GM19239 (cell line): ENCODE results near the gene MAEA.
"Not testable (repeated sequence)": the region's sequence is repeated elsewhere in the genome, so short reads cannot be mapped to it uniquely, and the experiment has no call there.

Source experiments
- DNase-seq: peaks from one replicate; pipeline ENCODE4 v3.0.0; 2011; ENCODE audit warnings: low spot score; ENCODE audit not compliant: insufficient read length
- FAIRE-seq: peaks from 2 replicates; lab custom pipeline; 2011; peaks lifted over from hg19 to GRCh38; lab: Jason Lieb, UNC

MAEA gene

DNA sequence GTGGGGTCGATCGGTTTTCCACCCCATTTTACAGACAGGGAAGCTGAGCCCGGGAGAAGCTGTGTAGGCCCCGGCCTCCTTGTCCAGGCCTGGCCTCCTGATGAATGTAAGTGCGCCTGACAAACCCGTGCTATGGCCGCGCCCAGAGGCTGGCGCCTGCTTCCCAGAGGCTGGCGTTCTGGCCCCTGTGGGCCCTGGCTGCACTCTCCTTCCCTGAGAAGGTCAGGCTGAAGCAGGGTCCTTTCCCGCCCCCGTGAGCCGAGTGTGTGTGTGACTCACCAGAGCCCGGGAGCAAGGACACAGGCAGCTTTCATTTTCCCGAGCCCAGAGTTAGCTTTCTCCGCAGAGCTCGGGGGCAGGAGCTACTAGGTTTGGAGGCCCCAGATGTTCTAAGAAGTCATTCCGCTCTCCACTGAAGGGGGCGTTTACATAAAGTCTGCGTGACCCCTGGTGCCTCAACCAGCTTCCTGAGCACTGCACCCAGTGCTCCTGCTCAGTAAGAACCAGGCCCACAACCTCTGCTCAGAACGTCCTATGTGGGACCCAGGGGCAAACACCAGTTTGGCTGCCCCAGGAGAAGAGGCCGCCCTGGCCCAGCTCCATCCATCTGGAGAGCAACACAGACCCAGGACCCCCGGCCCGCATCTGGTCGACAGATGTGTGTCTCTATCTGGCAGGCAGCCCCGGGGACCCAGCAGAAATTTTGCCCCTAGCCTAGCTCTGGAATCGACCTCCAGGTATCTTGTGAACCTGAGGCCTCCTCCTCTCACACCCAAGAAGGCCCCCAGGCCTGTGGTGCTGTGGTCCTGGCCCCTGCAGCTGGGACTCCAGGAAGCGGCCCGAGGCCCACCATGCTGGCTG, 71.0 kb downstream of the MAEA start:
- DNase-seq = no peak

DNA sequence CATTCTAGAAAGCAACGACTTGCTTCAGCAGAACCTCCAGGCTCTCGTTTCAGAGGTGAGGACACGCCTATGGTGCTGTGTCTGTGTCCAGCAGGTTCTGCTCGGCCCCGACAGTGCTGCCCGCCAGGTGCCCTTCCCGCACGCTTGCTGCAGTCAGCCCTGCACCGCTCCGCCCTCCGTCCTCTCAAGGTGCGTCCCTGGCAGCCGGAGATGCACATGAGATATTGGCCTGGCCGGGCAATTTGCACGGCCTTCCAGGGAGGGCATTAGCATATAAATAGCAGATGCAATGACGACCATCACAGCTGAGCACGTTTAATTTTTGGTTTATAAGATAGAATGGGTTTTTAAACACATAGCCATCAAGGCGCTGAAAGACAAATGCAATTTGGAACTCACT, 71.7 kb downstream of the MAEA start:
- DNase-seq (no peak), FAIRE-seq (no peak)

More for the DNA sequence above, 71.0 kb downstream of the MAEA start:
- FAIRE-seq = no peak

GRCh38 chr4:1362046-1362445, 72.4 kb downstream of the MAEA start:
- FAIRE-seq (no peak), DNase-seq (no peak)

GRCh38 chr4:1362521-1362920, 72.8 kb downstream of the MAEA start:
- DNase-seq (no peak), FAIRE-seq (no peak)

GRCh38 chr4:1363513-1363912, 73.8 kb downstream of the MAEA start:
- no peak for FAIRE-seq
- DNase-seq = no peak

GRCh38 chr4:1364217-1364616, 74.5 kb downstream of the MAEA start:
- DNase-seq = no peak
- no peak for FAIRE-seq

GRCh38 chr4:1364748-1365147, 75.1 kb downstream of the MAEA start:
- FAIRE-seq (no peak), DNase-seq (no peak)

DNA sequence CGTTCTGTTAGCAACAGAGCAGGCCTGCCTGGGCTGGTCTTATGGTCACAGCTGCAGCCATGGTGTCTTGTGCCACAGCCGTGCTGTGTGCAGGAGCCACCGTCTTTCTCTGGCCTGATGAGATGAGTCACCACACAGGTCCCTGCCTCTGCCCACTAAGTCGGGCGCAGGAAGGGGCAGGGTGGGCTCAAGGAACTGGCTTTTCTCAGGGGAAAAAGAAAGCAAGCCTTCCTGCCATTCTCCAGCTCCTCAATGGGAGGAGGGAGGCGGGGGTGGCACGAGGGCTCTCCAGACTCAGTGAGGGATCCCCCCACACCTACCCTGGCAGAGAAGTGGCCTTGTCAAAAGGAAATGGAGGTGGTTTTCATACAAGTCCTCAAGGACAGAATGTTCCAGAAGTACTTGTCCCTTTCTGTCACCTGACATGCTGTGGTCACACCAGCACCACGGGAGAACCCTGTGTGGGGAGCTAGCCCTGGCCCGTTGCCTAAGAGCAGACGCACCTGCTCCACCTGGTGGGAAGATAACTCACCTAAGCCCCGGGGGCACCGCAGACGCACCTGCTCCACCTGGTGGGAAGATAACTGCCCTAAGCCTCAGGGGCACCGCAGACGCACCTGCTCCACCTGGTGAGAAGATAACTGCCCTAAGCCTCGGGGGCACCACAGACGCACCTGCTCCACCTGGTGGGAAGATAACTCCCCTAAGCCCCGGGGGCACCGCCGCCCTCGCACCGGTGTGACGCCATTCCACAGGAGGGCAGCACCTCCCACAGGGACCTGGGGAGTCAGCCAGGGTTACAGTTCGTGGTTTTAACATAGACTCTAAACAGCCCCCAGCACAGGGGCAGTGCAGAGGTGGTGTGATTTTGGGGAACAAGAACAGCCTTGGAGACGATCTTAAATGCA, 75.8 kb downstream of the MAEA start:
- DNase-seq (no peak), FAIRE-seq (no peak)

- FAIRE-seq (no peak), DNase-seq (no peak)
Measured at GRCh38 chr4:1366371-1367229, 76.9 kb downstream of the MAEA start.

DNA sequence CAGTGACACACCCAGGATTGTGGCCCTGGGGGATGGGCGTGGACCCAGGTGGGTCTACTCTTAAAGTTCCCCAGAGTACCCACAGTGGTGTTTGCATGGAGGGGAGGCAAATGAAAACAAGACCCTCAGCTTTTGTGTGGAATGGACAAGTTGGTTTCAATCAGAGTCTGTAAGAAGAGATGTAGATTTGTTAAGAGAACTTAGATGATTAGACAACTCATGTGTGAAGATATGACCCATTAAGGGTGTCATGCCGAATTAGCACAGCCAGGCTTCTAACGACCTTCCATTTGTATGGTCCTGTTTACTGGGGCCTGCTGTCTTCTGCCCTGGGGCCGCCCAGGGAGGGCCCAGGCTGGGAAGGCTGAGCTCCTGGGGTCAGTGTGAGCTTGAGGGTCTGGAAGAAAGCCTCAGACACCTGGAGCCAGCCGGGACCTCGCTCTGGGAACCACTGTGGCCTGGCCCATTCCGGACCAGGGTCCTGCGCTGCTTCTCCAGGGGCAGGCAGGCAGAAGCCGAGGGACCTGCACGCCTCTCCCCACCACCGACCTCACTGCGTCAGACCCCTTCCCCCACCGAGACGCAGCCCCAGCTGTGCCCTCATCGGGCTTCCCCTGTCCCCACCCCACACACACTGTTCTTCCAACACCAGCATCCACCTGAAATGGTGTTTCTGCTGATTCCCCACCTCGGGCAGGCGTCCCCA, 77.7 kb downstream of the MAEA start:
- DNase-seq (no peak), FAIRE-seq (no peak)

- DNase-seq (no peak), FAIRE-seq (no peak)
Measured at GRCh38 chr4:1367936-1368289, 78.2 kb downstream of the MAEA start.

GRCh38 chr4:1368421-1369090, 78.9 kb downstream of the MAEA start:
- FAIRE-seq = no peak
- DNase-seq = no peak

GRCh38 chr4:1369091-1369450, 79.4 kb downstream of the MAEA start:
- no peak for DNase-seq
- FAIRE-seq = no peak

DNA sequence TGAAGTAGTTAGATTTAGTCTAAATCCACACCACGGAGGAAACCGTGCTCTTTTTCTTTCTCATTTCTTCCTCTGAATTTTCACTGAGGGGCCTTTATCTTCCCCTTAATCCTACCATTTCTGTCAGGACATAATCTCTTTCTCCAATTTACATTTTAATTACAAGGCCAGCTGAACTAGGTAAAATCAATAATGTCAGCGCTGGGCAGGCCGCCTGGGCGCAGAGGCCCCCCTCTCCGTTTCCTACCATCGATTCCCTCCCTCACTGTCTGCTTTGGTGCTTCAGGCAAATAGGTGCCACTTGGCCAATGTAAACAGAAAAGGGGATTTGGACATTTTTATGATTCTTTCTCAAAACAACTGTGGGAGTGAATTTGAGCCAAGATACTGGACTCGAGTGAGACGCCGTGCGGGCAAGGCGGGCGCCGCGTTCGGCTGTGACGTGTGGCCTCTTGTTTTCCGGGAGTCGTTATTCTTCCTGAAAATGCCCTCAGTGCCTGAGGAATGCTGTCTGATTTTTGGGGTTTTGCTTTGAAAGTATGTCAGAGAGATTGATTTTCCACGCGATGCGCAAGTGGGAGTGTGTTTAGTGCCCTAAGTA, 79.9 kb downstream of the MAEA start:
- DNase-seq (no peak), FAIRE-seq (no peak)

- DNase-seq (no peak), FAIRE-seq (no peak)
Measured at GRCh38 chr4:1370321-1371124, 80.8 kb downstream of the MAEA start.

DNA sequence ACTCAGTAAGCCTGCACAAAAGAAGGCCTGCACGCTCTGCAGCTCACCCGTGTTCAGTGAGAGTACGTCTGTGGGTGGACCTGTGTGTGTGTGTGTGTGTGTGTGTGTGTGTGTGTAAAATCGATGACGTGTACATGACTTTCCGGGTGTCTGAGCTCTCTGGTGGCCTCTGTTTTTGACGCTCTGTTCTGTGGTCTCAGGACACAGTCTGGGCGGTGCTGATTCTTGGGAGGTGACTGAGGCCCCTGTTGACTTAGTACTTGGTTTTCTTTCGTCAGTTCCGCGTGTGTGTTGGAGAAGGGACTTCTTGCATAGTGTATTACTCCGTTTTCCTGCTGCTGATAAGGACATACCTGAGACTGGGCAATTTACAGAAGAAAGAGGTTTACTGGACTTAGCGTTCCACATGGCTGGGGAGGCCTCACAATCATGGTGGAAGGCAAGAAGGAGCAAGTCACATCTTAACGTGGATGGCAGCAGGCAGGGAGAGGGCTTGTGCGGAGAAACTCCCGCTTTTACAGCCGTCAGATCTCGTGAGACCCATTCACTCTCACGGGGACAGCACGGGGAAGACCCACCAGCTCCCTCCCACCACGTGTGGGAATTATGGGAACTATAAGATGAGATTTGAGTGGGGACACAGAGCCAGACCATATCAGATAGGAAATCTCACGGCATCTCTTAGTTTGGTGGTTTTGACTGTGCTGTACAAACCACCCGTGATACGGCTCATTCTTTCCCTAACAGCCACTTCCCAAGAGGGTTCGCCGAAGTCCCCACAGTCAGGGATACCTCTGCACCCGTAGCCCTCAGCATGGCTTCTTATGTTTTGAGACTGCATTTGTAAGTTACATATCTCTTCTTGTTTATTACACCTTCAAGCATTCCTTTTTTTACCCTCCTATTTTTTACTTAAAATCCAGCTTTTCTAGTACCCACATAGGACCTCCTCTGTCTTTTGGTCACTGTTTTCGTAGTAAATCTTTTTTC, 81.8 kb downstream of the MAEA start:
- no peak for DNase-seq
- FAIRE-seq = no peak

DNA sequence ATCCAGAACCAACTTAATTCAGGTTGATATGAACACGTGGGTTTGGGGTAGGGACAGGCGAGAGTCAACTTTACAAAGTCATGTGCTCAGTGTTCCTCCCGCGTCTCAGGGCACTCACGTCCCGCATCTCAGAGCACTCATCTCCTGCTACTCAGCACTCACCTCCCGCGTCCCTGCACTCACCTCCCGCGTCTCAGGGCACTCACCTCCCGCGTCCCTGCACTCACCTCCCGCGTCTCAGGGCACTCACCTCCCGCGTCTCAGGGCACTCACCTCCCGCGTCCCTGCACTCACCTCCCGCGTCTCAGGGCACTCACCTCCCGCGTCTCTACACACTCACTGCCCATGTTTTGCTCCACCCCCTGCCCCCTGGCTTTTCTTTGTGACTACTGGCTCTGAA, 82.9 kb downstream of the MAEA start:
- not testable (repeated sequence) for FAIRE-seq

More for the DNA sequence above, 82.9 kb downstream of the MAEA start:
- not testable (repeated sequence) for DNase-seq
